ENCODE data around the gene FMO3.

DNA sequence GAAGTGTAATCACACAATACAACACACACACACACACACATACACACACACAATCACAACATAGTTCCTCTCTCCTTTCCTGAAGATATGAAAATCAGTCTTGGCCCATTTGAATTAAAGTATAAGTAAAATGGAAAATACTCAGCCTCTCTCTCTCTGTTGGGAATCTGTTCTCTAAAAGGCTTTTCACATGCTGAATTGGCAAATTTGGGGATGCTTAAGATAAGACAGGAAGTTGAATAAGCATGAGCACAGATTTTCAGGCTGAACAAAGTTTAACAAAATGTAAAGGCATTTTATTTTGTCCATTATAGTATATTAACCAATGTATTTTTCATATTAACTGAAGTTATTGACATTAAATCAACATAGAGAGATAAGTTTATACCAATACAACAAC, 70.7 kb downstream of the FMO3 start:
- TF ChIP-seq, protein P1, sequence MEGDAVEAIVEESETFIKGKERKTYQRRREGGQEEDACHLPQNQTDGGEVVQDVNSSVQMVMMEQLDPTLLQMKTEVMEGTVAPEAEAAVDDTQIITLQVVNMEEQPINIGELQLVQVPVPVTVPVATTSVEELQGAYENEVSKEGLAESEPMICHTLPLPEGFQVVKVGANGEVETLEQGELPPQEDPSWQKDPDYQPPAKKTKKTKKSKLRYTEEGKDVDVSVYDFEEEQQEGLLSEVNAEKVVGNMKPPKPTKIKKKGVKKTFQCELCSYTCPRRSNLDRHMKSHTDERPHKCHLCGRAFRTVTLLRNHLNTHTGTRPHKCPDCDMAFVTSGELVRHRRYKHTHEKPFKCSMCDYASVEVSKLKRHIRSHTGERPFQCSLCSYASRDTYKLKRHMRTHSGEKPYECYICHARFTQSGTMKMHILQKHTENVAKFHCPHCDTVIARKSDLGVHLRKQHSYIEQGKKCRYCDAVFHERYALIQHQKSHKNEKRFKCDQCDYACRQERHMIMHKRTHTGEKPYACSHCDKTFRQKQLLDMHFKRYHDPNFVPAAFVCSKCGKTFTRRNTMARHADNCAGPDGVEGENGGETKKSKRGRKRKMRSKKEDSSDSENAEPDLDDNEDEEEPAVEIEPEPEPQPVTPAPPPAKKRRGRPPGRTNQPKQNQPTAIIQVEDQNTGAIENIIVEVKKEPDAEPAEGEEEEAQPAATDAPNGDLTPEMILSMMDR (optimal IDR thresholded peaks at IDR 0.05 in 1 of 3, IDR thresholded peaks at IDR 0.05 in 1 of 3, conservative IDR thresholded peaks at IDR 0.05 in 1 of 3; ENCODE audit: extremely low read depth in 1 of 3, insufficient read depth in 2 of 3, low read length in 3 of 3): no peak
- TF ChIP-seq EZH2 (IDR thresholded peaks at IDR 0.05; ENCODE audit: low read length): no peak

Measured in keratinocyte (primary cell).